ENCODE results near the gene PRR5L. TPM values are rescaled to one million over a fixed set of nuclear protein-coding genes. Genes with fewer than 3 reads are reported as not detected.

The PRR5L gene
- polyA plus RNA-seq, 1 donor (not counting 4 experiments of a cell fraction or from before 2014, with no cell fraction given): 20.1 TPM

DNA sequence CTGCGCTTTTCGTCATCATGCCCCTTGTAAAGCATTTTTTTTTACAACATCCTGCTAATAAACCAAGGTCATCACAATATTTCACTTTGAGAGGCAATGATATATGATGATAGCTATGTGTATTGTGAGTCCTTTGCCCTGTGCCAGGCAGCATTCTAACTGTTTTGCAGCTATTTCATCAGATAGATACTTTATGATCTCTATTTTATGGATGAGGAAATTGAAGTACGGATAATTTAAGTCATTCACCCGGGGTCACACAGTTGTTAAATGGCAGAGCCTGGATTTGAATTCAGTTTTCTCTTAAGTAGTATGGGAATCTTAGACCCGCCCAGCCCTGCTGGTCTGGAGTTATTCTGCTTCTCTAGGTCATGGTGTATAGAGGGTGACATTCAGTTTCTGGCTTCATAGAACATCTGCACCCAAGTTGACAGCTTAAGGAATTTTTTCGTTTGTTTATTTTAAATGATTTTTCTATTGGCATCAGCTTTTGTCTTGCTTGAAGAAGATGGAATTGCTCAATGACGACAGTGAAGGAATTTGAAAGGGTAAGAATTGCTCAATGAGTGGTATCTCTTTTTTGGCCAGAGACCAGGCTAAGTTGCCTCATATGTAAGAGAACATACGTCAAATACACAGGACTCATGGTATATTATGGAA, 926 bp downstream of the PRR5L start:
- Histone ChIP-seq H3K4me2 (ENCODE audit: control insufficient read depth, extremely low read depth, insufficient read depth, low read depth, low read length) (no peak overlapping the region), H3K4me1 (ENCODE audit: control insufficient read depth, extremely low read depth, insufficient read depth, low read length) (no peaks in the 10 kb centered on the region), H3K9me1 (ENCODE audit: control insufficient read depth, extremely low read depth, insufficient read depth, low read length) (no peaks in the 10 kb centered on the region), H4K20me1 (ENCODE audit: control insufficient read depth, extremely low read depth, insufficient read depth, low read length) (no peaks in the 10 kb centered on the region), H3K79me2 (ENCODE audit: control insufficient read depth, insufficient read depth, low read length) (no peaks in the 10 kb centered on the region), H3K9me3 (ENCODE audit: control insufficient read depth, low read depth, low read length) (no peaks in the 10 kb centered on the region), H3K4me3 (ENCODE audit: control insufficient read depth in 2 of 3, extremely low read depth in 1 of 3, insufficient read depth in 2 of 3, low read depth in 1 of 3, low read length in 3 of 3) (no peak overlapping the region), H3K27ac (ENCODE audit: control insufficient read depth, insufficient read depth, low read length) (no peak overlapping the region), H3K9ac (ENCODE audit: control insufficient read depth, extremely low read depth, insufficient read depth, low read length) (no peak overlapping the region), H3K27me3 (ENCODE audit: control insufficient read depth, extremely low read depth, insufficient read depth, low read length) (no peaks in the 10 kb centered on the region), H3K36me3 (ENCODE audit: control insufficient read depth in 2 of 2, extremely low read depth in 1 of 2, insufficient read depth in 2 of 2, low read length in 2 of 2) (no peaks in the 10 kb centered on the region), H2AFZ (ENCODE audit: control insufficient read depth, low read length) (no peak overlapping the region)
- FAIRE-seq (no peak), DNase-seq (ENCODE audit: low read depth, low spot score) (no peak)
- dilution Hi-C loops (cut with MboI; ENCODE audit: extremely low pct_ligation_motif_present, low sequenced_read_pairs): loop anchor here (5.0 to 25.0 kb wide), 2 partner anchors 90 to 190 kb away; no protein-coding TSS in a partner anchor
- TF ChIP-seq, protein P1, sequence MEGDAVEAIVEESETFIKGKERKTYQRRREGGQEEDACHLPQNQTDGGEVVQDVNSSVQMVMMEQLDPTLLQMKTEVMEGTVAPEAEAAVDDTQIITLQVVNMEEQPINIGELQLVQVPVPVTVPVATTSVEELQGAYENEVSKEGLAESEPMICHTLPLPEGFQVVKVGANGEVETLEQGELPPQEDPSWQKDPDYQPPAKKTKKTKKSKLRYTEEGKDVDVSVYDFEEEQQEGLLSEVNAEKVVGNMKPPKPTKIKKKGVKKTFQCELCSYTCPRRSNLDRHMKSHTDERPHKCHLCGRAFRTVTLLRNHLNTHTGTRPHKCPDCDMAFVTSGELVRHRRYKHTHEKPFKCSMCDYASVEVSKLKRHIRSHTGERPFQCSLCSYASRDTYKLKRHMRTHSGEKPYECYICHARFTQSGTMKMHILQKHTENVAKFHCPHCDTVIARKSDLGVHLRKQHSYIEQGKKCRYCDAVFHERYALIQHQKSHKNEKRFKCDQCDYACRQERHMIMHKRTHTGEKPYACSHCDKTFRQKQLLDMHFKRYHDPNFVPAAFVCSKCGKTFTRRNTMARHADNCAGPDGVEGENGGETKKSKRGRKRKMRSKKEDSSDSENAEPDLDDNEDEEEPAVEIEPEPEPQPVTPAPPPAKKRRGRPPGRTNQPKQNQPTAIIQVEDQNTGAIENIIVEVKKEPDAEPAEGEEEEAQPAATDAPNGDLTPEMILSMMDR (optimal IDR thresholded peaks at IDR 0.05 in 1 of 3, IDR thresholded peaks at IDR 0.05 in 1 of 3, conservative IDR thresholded peaks at IDR 0.05 in 1 of 3; ENCODE audit: extremely low read depth in 1 of 3, insufficient read depth in 2 of 3, low read length in 3 of 3): no peak
- no peak for TF ChIP-seq EZH2 (IDR thresholded peaks at IDR 0.05; ENCODE audit: low read length)

DNA sequence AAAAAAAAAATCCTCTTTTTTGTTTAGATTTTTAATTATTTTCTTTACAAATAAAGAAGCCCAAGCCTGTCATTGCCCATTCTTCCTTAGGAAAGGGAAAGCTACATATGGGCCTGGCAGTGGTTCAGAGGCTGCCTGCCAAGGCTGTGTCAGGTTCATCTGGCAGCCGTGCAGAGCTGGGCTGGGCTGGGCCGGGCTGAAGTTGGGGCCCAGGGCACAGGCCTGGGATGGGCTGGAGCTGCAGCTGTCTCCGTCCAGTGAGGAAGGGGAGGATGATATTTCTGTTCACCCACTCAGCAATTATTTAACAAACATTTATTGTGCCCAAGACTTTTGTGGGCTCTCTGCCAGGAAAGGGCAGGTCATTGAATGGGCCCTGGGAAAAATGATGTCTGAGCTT, 4.6 kb downstream of the PRR5L start:
- Histone ChIP-seq H4K20me1 (ENCODE audit: control insufficient read depth, extremely low read depth, insufficient read depth, low read length) (no peaks in the 10 kb centered on the region), H3K27me3 (ENCODE audit: control insufficient read depth, extremely low read depth, insufficient read depth, low read length) (no peaks in the 10 kb centered on the region), H3K9ac (ENCODE audit: control insufficient read depth, extremely low read depth, insufficient read depth, low read length) (no peak overlapping the region), H2AFZ (ENCODE audit: control insufficient read depth, low read length) (no peak overlapping the region), H3K9me3 (ENCODE audit: control insufficient read depth, low read depth, low read length) (no peaks in the 10 kb centered on the region), H3K4me2 (ENCODE audit: control insufficient read depth, extremely low read depth, insufficient read depth, low read depth, low read length) (no peak overlapping the region), H3K9me1 (ENCODE audit: control insufficient read depth, extremely low read depth, insufficient read depth, low read length) (no peaks in the 10 kb centered on the region), H3K27ac (ENCODE audit: control insufficient read depth, insufficient read depth, low read length) (no peak overlapping the region), H3K36me3 (ENCODE audit: control insufficient read depth in 2 of 2, extremely low read depth in 1 of 2, insufficient read depth in 2 of 2, low read length in 2 of 2) (no peaks in the 10 kb centered on the region), H3K4me1 (ENCODE audit: control insufficient read depth, extremely low read depth, insufficient read depth, low read length) (no peaks in the 10 kb centered on the region), H3K79me2 (ENCODE audit: control insufficient read depth, insufficient read depth, low read length) (no peaks in the 10 kb centered on the region), H3K4me3 (ENCODE audit: control insufficient read depth in 2 of 3, extremely low read depth in 1 of 3, insufficient read depth in 2 of 3, low read depth in 1 of 3, low read length in 3 of 3) (no peak overlapping the region)
- FAIRE-seq: no peak
- TF ChIP-seq, protein P1 (optimal IDR thresholded peaks at IDR 0.05 in 1 of 3, IDR thresholded peaks at IDR 0.05 in 1 of 3, conservative IDR thresholded peaks at IDR 0.05 in 1 of 3; ENCODE audit: extremely low read depth in 1 of 3, insufficient read depth in 2 of 3, low read length in 3 of 3): no peak
- no peak for TF ChIP-seq EZH2 (IDR thresholded peaks at IDR 0.05; ENCODE audit: low read length)
- no peak for DNase-seq (ENCODE audit: low read depth, low spot score)
- dilution Hi-C loops (cut with MboI; ENCODE audit: extremely low pct_ligation_motif_present, low sequenced_read_pairs): no loop called here
